ENCODE results near the gene MTURN. TPM values are rescaled to one million over a fixed set of nuclear protein-coding genes. Genes with fewer than 3 reads are reported as not detected.

MTURN gene
- total and polyA plus RNA-seq, 4 donors = 13.5 to 79.6 (median 23.0) TPM

DNA sequence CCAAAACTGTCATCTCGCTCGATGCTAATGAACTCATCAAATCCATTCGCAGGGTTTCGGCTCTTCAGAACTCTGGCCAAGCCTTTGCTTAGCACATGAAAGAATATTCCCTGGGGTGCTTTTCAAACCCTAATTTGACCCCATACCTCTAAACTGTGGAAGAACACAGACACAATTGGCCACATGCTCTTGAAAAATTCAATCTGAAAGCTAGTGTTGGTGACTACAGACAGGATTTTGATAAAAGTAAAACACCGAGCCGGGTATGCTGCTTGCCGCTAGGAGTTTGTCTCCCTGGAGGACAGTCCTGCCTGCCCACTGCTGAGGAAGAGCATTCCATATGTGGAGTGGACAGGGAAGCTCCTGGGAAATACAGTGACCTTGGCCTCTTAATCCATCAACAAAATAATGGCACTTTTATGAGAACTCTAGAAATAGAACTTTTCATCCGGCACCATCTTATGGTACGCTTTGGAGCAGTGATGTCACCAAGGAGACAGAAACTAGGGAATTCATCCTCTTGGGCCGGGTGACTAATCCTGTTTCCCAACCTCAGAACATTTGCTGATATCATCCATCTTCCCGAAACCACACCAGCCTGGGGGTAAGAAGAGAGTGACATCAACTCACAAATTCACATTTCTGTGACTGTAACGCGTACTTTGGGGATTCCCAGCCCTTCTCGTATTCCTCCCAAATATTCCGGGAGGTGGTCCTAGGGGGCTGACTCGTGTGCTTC, 34.2 kb downstream of the MTURN start:
- no peak for ATAC-seq (ENCODE audit: insufficient read depth, low FRiP score)
- Histone ChIP-seq H3K27me3 (ENCODE audit: control insufficient read depth in 3 of 3, insufficient read depth in 3 of 3, low read length in 2 of 3) (no peaks in the 10 kb centered on the region), H3K27ac (ENCODE audit: low read depth in 1 of 2, low read length in 1 of 2) (no peak overlapping the region), H3K9ac (ENCODE audit: insufficient read depth in 1 of 2, low read length in 2 of 2) (no peak overlapping the region), H3K9me3 (ENCODE audit: control insufficient read depth in 4 of 4, insufficient read depth in 3 of 4, low read length in 3 of 4) (no peaks in the 10 kb centered on the region), H3K4me1 (ENCODE audit: control insufficient read depth in 5 of 5, insufficient read depth in 5 of 5, low read length in 5 of 5) (peaks cover 0 to 61% (median 26%) of the 10 kb centered on the region in 5 donors), H3K4me3 (no peak overlapping the region), H3K36me3 (ENCODE audit: control insufficient read depth in 4 of 4, insufficient read depth in 4 of 4, low read length in 4 of 4) (peaks cover 0 to 3% (median 0%) of the 10 kb centered on the region in 4 donors)
- WGBS, 2 donors = 83 to 88% methylated on average over 16 of the region's 16 CpGs
- DNase-seq = no peak
- TF ChIP-seq, protein P1, sequence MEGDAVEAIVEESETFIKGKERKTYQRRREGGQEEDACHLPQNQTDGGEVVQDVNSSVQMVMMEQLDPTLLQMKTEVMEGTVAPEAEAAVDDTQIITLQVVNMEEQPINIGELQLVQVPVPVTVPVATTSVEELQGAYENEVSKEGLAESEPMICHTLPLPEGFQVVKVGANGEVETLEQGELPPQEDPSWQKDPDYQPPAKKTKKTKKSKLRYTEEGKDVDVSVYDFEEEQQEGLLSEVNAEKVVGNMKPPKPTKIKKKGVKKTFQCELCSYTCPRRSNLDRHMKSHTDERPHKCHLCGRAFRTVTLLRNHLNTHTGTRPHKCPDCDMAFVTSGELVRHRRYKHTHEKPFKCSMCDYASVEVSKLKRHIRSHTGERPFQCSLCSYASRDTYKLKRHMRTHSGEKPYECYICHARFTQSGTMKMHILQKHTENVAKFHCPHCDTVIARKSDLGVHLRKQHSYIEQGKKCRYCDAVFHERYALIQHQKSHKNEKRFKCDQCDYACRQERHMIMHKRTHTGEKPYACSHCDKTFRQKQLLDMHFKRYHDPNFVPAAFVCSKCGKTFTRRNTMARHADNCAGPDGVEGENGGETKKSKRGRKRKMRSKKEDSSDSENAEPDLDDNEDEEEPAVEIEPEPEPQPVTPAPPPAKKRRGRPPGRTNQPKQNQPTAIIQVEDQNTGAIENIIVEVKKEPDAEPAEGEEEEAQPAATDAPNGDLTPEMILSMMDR (IDR thresholded peaks at IDR 0.05; ENCODE audit: control extremely low read depth, extremely low read depth) = no peak

DNA sequence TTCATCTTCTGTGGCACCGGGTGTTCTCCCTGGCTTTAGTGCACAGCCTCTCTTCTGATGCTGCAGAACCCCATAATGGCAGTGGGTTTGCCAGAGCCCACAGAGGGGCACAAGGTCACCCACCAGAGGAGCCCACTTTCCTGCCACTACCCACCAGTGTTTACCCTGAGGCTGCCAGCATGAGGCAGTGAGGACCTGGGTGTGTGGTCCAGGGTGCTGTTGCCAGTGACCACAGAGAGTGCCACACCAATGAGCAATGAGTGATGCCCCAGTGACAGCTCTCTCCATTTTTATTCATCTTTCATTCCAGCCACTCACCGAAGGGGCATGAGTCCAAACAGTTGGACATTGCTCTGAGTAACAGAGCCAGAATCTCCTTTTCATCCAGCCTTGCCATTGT, 34.8 kb downstream of the MTURN start:
- no peak overlapping the region for H3K27ac ChIP-seq (ENCODE audit: low read depth in 1 of 2, low read length in 1 of 2)
- 88 to 89% methylated on average over 2 of the region's 2 CpGs for WGBS, 2 donors
- no peak overlapping the region for H3K4me3 ChIP-seq
- H3K36me3 ChIP-seq (ENCODE audit: control insufficient read depth in 4 of 4, insufficient read depth in 4 of 4, low read length in 4 of 4) = peaks cover 0 to 3% (median 0%) of the 10 kb centered on the region in 4 donors
- TF ChIP-seq, protein P1 (IDR thresholded peaks at IDR 0.05; ENCODE audit: control extremely low read depth, extremely low read depth) = no peak
- no peaks in the 10 kb centered on the region for H3K27me3 ChIP-seq (ENCODE audit: control insufficient read depth in 3 of 3, insufficient read depth in 3 of 3, low read length in 2 of 3)
- H3K9ac ChIP-seq (ENCODE audit: insufficient read depth in 1 of 2, low read length in 2 of 2) = no peak overlapping the region
- peaks cover 2 to 64% (median 26%) of the 10 kb centered on the region in 5 donors for H3K4me1 ChIP-seq (ENCODE audit: control insufficient read depth in 5 of 5, insufficient read depth in 5 of 5, low read length in 5 of 5)
- H3K9me3 ChIP-seq (ENCODE audit: control insufficient read depth in 4 of 4, insufficient read depth in 3 of 4, low read length in 3 of 4) = no peaks in the 10 kb centered on the region
- ATAC-seq (ENCODE audit: insufficient read depth, low FRiP score) (no peak), DNase-seq (no peak)

DNA sequence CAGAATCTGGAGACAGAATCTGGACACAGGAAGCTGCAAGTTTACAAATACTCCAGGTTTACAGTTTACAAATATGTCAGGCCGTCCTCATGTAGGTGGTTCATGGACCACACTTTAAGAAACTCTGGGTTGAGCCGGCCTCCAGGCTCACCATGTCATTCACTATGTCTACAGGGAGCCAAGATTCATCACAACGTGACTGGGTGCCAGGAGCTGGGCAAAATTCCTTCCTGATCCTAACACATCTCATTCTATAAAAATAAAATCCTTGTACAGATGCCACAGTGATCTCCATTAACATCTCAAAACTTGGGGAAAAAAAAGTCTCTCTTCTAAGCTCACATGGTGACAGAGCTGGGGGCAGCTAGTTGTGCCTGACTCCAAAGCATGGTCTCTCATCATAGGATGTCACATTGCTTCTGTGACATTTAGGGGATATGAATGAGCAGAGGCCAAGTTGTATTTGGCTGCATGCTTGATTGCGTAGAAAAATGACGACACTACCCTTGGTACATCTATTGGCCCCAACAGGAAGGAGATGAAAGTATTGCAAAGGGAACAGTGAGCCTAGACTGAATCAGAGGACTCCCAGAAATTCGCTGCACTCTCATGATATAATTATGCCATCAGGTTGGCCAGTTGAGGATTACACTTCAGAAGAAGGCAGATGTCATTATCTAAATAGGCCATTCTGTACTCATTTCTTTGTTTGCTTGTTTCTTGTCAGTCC, 35.9 kb downstream of the MTURN start:
- WGBS, 2 donors = 54 to 70% methylated on average over 6 of the region's 6 CpGs
- ATAC-seq (ENCODE audit: insufficient read depth, low FRiP score) = no peak
- Histone ChIP-seq H3K9ac (ENCODE audit: insufficient read depth in 1 of 2, low read length in 2 of 2) (no peak overlapping the region), H3K4me1 (ENCODE audit: control insufficient read depth in 5 of 5, insufficient read depth in 5 of 5, low read length in 5 of 5) (peaks cover 8 to 65% (median 34%) of the 10 kb centered on the region in 5 donors), H3K36me3 (ENCODE audit: control insufficient read depth in 4 of 4, insufficient read depth in 4 of 4, low read length in 4 of 4) (peaks cover 0 to 3% (median 0%) of the 10 kb centered on the region in 4 donors), H3K4me3 (no peak overlapping the region), H3K27me3 (ENCODE audit: control insufficient read depth in 3 of 3, insufficient read depth in 3 of 3, low read length in 2 of 3) (no peaks in the 10 kb centered on the region), H3K27ac (ENCODE audit: low read depth in 1 of 2, low read length in 1 of 2) (no peak overlapping the region), H3K9me3 (ENCODE audit: control insufficient read depth in 4 of 4, insufficient read depth in 3 of 4, low read length in 3 of 4) (no peaks in the 10 kb centered on the region)
- DNase-seq = no peak
- TF ChIP-seq, protein P1 (IDR thresholded peaks at IDR 0.05; ENCODE audit: control extremely low read depth, extremely low read depth) = no peak

All from lung (tissue), 12 donors.